Gastroesophageal sphincter (tissue), 4 donors: ENCODE results near the gene C1R. TPM values are rescaled to one million over a fixed set of nuclear protein-coding genes. Genes with fewer than 3 reads are reported as not detected.

ENCODE experiments used
- ATAC-seq: fragments of 150-250 bp; one replicate; pipeline ENCODE4 v1.9.1; 2016; ENCODE audit warnings: mild to moderate bottlenecking, moderate library complexity
- H3K27ac ChIP-seq, 4 donors: fragments of 200-600 bp; sonication (generic) in 3 of 4; 1 replicate in 3 of 4; 2 replicates in 1 of 4; pipeline ENCODE4 v1.5.1; 2016 to 2019
- H3K27me3 ChIP-seq: fragments of 200-600 bp; sonication (generic); one replicate; pipeline ENCODE4 v1.5.1; 2019
- H3K36me3 ChIP-seq, 2 donors: fragments of 200-600 bp; sonication (generic); one replicate each; pipeline ENCODE4 v1.5.1; 2019; ENCODE audit warnings: control low read depth in 1 of 2
- H3K4me1 ChIP-seq, 3 donors: fragments of 200-600 bp; sonication (generic); 1 replicate in 2 of 3; 2 replicates in 1 of 3; pipeline ENCODE4 v1.5.1; 2016 to 2019; ENCODE audit warnings: control low read depth in 2 of 3
- H3K4me3 ChIP-seq, 2 donors: fragments of 200-600 bp; sonication (generic); one replicate each; pipeline ENCODE4 v1.5.1; 2019; ENCODE audit warnings: mild to moderate bottlenecking in 1 of 2, moderate library complexity in 1 of 2
- H3K9me3 ChIP-seq, 3 donors: fragments of 200-600 bp; sonication (generic); one replicate each; pipeline ENCODE4 v1.5.1; 2017 to 2019; ENCODE audit warnings: control low read depth in 2 of 3
- EP300 ChIP-seq: sonication (generic); formaldehyde crosslinking; IDR thresholded peaks from one replicate; pipeline ENCODE4 v1.6.1; 2017; ENCODE audit warnings: antibody characterized with exemption, mild to moderate bottlenecking
- POLR2A ChIP-seq, 2 donors: fragments of 450-650 bp; IDR thresholded peaks; one replicate each; pipeline ENCODE4 v1.6.1; 2017; ENCODE audit warnings: antibody characterized with exemption in 2 of 2, mild to moderate bottlenecking in 2 of 2, moderate library complexity in 1 of 2
- POLR2AphosphoS5 ChIP-seq: sonication (generic); formaldehyde crosslinking; IDR thresholded peaks from one replicate; pipeline ENCODE4 v1.6.1; 2017; ENCODE audit warnings: antibody characterized with exemption
- WGBS, 2 donors: methylation state at CpG; one replicate each; pipeline ENCODE4 v1.1.5; 2018; ENCODE audit warnings: low coverage in 1 of 2; 5-methylcytosine and 5-hydroxymethylcytosine counted together
- small RNA-seq, 4 donors: library from RNA; depleted of rRNA; stranded (forward); fragments of <200 nt; gene quantifications; one replicate each; pipeline ENCODE3, GENCODE V24; 2016
- total RNA-seq, 4 donors: library from RNA; depleted of rRNA; stranded (reverse); fragments of >200 nt; gene quantifications; one replicate each; pipeline ENCODE4 v1.1.0, GENCODE V29; 2016
- TF ChIP-seq, protein P1 (sequence below), 4 experiments: fragments of 200-600 bp in 2 of 4; fragments of 450-650 bp in 2 of 4; sonication (generic) in 1 of 4; IDR thresholded peaks; one replicate each; pipeline ENCODE4 v1.5.1; 2017 to 2019; ENCODE audit warnings: antibody characterized with exemption in 4 of 4, mild to moderate bottlenecking in 2 of 4, moderate library complexity in 2 of 4

The C1R gene
- total RNA-seq, 4 donors from 2014 or later = 330 to 846 (median 620) TPM

DNA sequence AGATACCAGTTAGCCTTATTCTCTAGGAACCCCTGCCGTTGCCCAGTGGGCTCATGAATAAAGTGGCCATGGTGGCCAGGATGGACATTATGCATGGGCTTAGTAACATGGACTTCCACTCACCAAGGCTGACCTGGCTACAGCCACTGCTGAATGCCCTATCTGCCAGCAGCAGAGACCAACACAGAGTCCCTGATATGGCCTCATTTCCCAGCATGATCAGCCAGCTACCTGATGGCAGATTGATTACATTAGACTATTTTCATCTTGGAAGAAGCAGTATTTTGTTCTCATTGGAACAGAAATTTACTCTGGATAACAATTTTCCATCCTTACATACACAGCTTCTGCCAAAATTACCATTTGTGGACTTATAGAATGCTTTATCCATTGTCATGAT lies 57.8 kb downstream of the C1R start:
- WGBS, 2 donors = 80 to 89% methylated on average over 1 of the region's 1 CpG
- Histone ChIP-seq H3K36me3 (no peaks in the 10 kb centered on the region), H3K4me3 (no peak overlapping the region), H3K4me1 (no peaks in the 10 kb centered on the region), H3K9me3 (no peaks in the 10 kb centered on the region), H3K27me3 (no peaks in the 10 kb centered on the region), H3K27ac (no peak overlapping the region)
- no peak for ATAC-seq
- TF ChIP-seq, protein P1, sequence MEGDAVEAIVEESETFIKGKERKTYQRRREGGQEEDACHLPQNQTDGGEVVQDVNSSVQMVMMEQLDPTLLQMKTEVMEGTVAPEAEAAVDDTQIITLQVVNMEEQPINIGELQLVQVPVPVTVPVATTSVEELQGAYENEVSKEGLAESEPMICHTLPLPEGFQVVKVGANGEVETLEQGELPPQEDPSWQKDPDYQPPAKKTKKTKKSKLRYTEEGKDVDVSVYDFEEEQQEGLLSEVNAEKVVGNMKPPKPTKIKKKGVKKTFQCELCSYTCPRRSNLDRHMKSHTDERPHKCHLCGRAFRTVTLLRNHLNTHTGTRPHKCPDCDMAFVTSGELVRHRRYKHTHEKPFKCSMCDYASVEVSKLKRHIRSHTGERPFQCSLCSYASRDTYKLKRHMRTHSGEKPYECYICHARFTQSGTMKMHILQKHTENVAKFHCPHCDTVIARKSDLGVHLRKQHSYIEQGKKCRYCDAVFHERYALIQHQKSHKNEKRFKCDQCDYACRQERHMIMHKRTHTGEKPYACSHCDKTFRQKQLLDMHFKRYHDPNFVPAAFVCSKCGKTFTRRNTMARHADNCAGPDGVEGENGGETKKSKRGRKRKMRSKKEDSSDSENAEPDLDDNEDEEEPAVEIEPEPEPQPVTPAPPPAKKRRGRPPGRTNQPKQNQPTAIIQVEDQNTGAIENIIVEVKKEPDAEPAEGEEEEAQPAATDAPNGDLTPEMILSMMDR (IDR thresholded peaks at IDR 0.05) = no peak
- no peak for TF ChIP-seq EP300
- TF ChIP-seq POLR2A (IDR thresholded peaks at IDR 0.05) = no peak
- TF ChIP-seq POLR2AphosphoS5 = no peak

DNA sequence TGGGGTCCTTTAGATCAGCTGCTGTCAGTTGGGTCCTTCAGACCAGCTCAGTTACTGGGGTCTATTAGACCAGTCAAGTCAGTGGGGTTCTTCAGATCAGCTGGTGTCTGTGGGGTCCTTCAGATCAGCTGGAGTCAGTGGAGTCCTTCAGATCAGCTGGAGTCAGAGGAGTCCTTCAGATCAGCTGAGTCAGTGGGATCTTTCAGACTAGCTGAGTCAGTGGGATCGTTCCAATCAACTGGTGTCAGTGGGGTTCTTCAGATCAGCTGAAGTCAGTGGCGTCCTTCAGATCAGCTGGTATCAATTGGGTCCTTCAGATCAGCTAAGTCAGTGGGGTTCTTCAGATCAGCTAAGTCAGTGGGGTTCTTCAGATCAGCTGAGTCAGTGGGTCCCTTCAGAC lies 59.3 kb downstream of the C1R start:
- no peaks in the 10 kb centered on the region for H3K4me1 ChIP-seq
- no CpG with 5 or more reads among the region's 2 CpGs for WGBS, 2 donors
- no peak overlapping the region for H3K4me3 ChIP-seq
- no peaks in the 10 kb centered on the region for H3K27me3 ChIP-seq
- ATAC-seq = no peak
- H3K27ac ChIP-seq = no peak overlapping the region
- TF ChIP-seq EP300 (no peak), POLR2A (IDR thresholded peaks at IDR 0.05) (no peak), POLR2AphosphoS5 (no peak)
- TF ChIP-seq, protein P1 (IDR thresholded peaks at IDR 0.05) = no peak
- no peaks in the 10 kb centered on the region for H3K36me3 ChIP-seq
- H3K9me3 ChIP-seq = no peaks in the 10 kb centered on the region

DNA sequence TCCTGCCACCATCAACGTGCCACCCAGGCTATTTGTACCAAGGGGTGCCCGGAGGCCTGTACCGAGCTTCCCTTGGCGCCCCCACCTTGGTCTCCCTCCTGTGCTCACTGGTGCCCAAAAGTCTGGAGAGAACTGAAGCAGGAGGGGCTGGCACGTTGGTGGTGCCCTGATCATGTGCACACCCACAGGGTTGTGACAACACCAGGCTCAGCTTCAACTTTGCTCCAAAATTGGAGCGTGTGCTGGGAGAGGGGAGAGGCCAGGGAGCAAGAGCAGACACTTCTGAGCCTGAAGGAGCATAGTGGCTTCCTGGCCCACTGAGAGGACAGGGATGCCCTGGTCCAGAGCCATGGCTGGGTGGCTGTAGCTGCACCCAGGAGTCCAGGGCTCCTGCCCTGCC lies 60.9 kb downstream of the C1R start:
- H3K9me3 ChIP-seq = no peaks in the 10 kb centered on the region
- 40% methylated on average over 2 of the region's 6 CpGs; no CpG with 5 or more reads in 1 of the 2 donors for WGBS, 2 donors
- H3K36me3 ChIP-seq = no peaks in the 10 kb centered on the region
- TF ChIP-seq, protein P1 (IDR thresholded peaks at IDR 0.05) = no peak
- TF ChIP-seq POLR2A (IDR thresholded peaks at IDR 0.05) (no peak), EP300 (no peak), POLR2AphosphoS5 (no peak)
- no peak overlapping the region for H3K27ac ChIP-seq
- no peak for ATAC-seq
- H3K4me3 ChIP-seq = no peak overlapping the region
- no peaks in the 10 kb centered on the region for H3K27me3 ChIP-seq
- H3K4me1 ChIP-seq = no peaks in the 10 kb centered on the region

Small RNA genes within 50 kb of the gene (small RNA-seq; reads per million reads assigned to genes)
- gene AC006512.1 (0 reads per million in 4 donors), gene RNU6-485P (0 reads per million in 4 donors)

Other genes with a start within 250 kb of the C1R start
- 1 to 10 TPM; 1.1 to 5.9 (median 1.4) TPM for gene CDCA3, start 241.2 kb downstream of the C1R start, total RNA-seq
- 10 to 100 TPM; 43.4 to 70.9 (median 65.0) TPM for gene USP5, start 240.3 kb downstream of the C1R start, total RNA-seq
- 100 to 1,000 TPM; 324 to 473 (median 392) TPM for gene TPI1, start 224.9 kb downstream of the C1R start, total RNA-seq
- 10 to 100 TPM in 1 of 4 donors, 1 to 10 TPM in 3; 7.4 to 10.7 (median 8.1) TPM for gene SPSB2, start 219.1 kb downstream of the C1R start, total RNA-seq
- gene LRRC23, start 187.6 kb downstream of the C1R start, total RNA-seq = 10 to 100 TPM in 3 of 4 donors, 1 to 10 TPM in 1; 8.8 to 16.6 (median 13.6) TPM
- 10 to 100 TPM; 31.2 to 68.2 (median 43.5) TPM for gene ENO2, start 177.9 kb downstream of the C1R start, total RNA-seq
- 100 to 1,000 TPM in 2 of 4 donors, 10 to 100 TPM in 2; 49.0 to 136 (median 95.2) TPM for gene ATN1, start 164.5 kb downstream of the C1R start, total RNA-seq
- gene RNU7-1, start 148.6 kb downstream of the C1R start, total RNA-seq = not detected
- 100 to 1,000 TPM; 172 to 521 (median 367) TPM for gene C12orf57, start 148.4 kb downstream of the C1R start, total RNA-seq
- 10 to 100 TPM in 1 of 4 donors, 1 to 10 TPM in 3; 2.6 to 15.9 (median 7.5) TPM for gene PTPN6, start 141.1 kb downstream of the C1R start, total RNA-seq
- gene PHB2, start 121.8 kb downstream of the C1R start, total RNA-seq = 100 to 1,000 TPM; 170 to 215 (median 187) TPM
- gene EMG1, start 121.5 kb downstream of the C1R start, total RNA-seq = 10 to 100 TPM; 17.0 to 27.3 (median 20.1) TPM
- gene LPCAT3, start 74.0 kb downstream of the C1R start, total RNA-seq = 10 to 100 TPM; 23.7 to 33.7 (median 26.6) TPM
- gene C1S, start 31.7 kb downstream of the C1R start, total RNA-seq = 100 to 1,000 TPM; 391 to 853 (median 638) TPM
- gene C1RL, start 16.8 kb upstream of the C1R start, total RNA-seq = 100 to 1,000 TPM in 2 of 4 donors, 10 to 100 TPM in 2; 85.9 to 181 (median 103) TPM
- gene RBP5, start 36.4 kb upstream of the C1R start, total RNA-seq = 1 to 10 TPM in 1 of 4 donors, under 1 TPM in 1, not detected in 2; 0.58 to 1.1 TPM
- gene CLSTN3, start 37.9 kb upstream of the C1R start, total RNA-seq = 10 to 100 TPM; 13.9 to 34.3 (median 17.4) TPM
- gene PEX5, start 97.2 kb upstream of the C1R start, total RNA-seq = 10 to 100 TPM; 36.8 to 53.2 (median 47.4) TPM
- gene ACSM4, start 211.6 kb upstream of the C1R start, total RNA-seq = not detected